ENCODE data around the gene TBX19.

DNA sequence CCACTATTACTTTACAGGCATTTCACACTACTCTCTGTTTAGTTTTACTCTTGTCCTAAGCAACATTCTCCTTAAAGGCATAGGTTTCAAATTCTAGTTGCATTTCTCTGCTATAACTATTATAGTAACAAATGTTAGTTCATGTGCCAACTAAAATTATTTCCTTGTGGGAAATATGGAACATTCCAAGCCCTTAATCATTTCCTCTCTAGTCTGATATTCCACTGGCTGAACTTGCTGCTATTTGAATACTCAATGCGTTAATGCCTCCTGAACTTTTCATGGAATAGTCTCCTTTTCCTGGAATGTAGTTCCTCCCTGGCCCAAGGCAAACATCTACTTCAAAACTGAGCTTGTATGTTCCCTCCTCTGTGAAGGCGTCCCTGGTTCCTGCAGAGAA lies 19.3 kb upstream of the TBX19 start:
- TF ChIP-seq, protein P1, sequence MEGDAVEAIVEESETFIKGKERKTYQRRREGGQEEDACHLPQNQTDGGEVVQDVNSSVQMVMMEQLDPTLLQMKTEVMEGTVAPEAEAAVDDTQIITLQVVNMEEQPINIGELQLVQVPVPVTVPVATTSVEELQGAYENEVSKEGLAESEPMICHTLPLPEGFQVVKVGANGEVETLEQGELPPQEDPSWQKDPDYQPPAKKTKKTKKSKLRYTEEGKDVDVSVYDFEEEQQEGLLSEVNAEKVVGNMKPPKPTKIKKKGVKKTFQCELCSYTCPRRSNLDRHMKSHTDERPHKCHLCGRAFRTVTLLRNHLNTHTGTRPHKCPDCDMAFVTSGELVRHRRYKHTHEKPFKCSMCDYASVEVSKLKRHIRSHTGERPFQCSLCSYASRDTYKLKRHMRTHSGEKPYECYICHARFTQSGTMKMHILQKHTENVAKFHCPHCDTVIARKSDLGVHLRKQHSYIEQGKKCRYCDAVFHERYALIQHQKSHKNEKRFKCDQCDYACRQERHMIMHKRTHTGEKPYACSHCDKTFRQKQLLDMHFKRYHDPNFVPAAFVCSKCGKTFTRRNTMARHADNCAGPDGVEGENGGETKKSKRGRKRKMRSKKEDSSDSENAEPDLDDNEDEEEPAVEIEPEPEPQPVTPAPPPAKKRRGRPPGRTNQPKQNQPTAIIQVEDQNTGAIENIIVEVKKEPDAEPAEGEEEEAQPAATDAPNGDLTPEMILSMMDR (IDR thresholded peaks at IDR 0.05) = no peak
- TF ChIP-seq EZH2 (IDR thresholded peaks at IDR 0.05) = no peak
